AML-193 (cell line): ENCODE results near the gene STAMBP.
"Not testable (repeated sequence)": the region's sequence is repeated elsewhere in the genome, so short reads cannot be mapped to it uniquely, and the experiment has no call there.

Experiments used
- DNase-seq, 2 experiments: peaks; one replicate each; lab custom pipeline; 2025; lab: John Stamatoyannopoulos, UW

STAMBP gene

GRCh38 chr2:73887596-73888353, 59.0 kb downstream of the STAMBP start:
- DNase-seq, result not testable (repeated sequence)

- DNase-seq, result no peak
Observed at GRCh38 chr2:73888388-73888787, 59.6 kb downstream of the STAMBP start.

DNA sequence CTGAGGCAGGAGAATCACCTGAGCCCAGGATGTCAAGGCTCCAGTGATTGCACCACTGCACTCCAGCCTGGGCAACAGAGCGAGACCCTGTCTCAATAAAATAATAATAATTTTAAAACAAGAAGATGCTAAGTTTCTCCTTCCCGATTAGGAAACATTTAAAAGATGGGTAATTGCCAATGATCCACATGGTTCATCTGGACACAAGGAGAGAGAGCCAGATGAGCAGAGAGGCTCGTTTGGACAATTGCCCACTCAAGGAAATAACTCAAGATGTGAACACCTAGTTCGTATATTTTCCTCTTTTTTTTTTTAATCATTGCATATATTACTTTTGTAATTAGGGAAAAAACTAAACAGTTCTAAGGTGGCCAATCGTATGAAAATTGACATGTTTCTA, 60.4 kb downstream of the STAMBP start:
- DNase-seq, result no peak

- no peak for DNase-seq
Observed at GRCh38 chr2:73890301-73891092, 61.7 kb downstream of the STAMBP start.

- no peak for DNase-seq
Observed at GRCh38 chr2:73891276-73891901, 62.6 kb downstream of the STAMBP start.

DNA sequence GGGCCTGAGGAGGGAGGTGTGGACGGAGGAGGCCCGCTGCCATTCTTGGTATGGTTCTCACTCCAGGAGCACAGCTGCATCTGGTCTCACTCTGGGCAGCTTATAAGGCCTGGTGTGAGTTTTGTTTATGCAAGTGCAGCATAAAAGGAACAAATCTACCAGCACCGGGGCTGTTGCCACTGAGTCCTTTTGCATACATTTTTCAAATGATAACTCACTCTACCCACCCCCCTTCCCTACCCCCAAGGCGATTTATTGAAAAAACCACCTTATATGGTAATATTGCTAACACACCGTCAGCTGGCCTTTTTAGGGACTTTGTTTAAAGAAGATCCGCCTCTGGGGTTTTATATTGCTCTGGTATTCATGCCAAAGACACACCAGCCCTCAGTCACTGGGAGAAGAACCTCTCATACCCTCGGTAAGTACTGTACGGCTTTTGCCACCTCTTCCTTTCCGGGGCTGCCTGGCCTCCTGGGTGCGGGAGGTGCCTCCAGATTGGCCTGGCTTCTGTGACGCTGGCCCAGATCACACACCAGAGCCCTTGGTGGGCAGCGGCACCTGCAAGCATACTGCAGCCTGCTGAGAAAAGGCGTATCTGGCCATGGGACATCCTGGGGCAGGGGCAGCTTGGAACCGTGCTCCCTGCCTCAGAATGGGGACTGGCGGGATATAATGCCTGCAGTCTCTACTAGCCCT, 64.0 kb downstream of the STAMBP start, which contains the start of gene ACTG2:
ACTG2 (plus strand) TSS at position 378 of the 699 bp plus-strand sequence. CDS start 8,304 bp downstream, outside the sequence.
- no peak for DNase-seq

GRCh38 chr2:73893764-73894474, 65.2 kb downstream of the STAMBP start:
- no peak for DNase-seq

DNA sequence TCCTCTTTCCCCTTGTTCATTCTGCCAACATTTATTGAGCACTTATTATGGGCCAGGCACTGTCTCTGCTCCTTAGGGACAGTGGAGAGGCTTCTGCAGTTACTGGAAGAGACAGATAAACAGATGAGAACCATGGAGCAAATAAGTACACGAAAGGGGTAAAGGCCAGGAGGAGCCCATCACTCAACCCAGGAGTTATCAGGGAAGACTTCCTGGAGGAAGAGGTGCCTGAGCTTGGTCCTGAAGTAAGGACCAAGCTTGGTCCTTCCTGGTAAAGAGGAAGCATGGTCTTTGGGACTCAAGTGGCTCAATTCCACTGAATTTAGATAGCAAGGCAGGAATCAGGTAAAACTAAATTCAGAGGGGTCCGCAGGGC, 65.7 kb downstream of the STAMBP start:
- DNase-seq, result no peak

DNA sequence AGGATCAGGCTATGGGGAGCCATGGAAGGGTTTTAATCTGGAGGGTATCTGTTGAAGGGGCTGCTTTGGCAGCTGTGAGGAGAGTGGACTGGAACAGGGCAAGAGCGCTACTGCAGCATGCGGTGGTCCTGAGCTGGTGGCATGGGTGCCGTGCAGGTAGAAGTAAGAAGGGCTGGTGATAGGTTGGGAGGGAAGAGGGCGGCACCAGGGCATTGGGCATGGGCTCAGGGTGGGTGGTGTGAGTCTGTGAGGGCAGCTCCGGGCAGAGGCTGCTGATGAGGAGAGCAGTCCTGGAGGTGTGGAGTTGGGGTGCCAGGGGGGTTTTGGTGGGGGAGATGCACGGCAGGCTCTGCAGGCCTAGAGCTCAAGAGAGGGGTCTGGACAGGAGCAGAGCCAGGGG, 66.1 kb downstream of the STAMBP start:
- DNase-seq, result no peak

DNA sequence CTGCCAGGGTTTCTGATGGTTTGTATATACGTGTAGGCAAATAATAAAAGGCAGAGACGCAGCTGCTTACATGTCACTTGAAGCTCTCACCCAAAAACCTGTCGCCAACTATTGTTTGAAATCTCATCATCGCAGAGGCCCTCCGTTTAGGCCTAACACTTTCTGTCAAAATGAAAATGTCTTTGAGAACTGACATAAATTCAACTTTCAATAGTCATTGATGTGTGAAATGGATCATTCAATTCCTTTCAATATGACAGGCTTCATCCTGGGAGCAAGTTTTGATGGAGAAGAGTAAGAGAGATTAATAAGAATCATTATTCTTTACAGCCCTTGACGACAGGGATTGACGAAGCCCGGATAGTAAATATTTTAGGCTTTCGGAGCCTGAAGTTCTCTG, 66.7 kb downstream of the STAMBP start:
- DNase-seq, result no peak

DNA sequence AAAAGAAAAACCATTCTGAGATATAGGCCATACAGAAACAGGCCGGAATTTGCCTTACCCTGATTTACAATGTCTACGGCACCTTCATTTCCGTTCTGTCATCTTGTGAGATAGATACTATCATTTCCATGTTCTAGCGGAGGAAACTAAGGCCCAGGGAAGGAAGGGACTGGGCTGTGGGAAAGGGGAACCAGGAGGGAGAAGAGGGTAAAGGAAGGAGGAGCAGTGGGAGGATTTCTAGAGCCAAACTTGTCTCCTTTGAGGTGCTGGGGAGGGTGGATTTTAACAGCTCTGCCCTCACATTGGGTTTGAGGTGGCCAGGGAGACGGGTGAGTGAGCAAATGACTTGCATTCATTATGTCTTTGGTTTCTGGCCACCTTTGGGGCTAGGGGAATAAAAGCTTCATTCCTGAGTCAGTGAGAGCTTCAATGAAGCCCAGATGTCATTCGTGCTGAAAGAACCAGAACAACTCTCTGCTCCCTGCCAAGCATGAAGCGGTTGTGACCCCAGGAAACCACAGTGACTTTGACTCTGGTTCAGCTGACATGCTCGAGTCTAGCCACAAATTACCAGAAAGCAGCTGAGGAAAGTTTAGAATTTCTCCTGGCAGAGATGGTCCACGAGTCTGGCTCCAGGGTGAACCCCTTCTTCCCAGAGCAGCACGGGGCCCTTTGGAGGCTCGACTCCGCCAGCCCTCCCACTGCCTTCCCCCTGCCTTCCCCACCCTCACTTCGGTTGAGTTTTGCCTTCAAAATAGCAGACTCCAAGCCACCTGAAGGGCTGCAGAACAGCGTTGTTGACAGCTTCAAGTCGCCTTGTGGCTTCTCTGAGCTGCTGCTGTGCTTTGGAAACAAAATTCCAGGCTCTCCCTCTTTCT, 67.8 kb downstream of the STAMBP start:
- no peak for DNase-seq

DNA sequence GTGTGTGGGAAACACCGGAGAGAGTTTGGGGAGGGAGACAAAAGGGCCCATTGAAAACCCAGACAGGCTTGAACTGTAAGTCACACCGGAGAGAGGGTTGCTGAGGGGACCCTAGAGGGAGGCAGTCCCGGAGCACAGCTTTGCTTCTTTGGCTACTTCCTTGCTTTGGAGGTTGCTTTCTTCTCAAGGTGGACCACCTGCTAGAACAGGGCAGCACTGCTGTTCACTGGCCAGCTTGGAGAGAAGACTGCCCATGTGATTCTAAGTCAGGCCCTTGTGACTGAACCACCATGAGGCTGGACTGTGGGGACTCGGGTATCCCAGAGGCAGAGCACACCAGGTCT, 68.5 kb downstream of the STAMBP start:
- DNase-seq, result no peak

- DNase-seq, result no peak
Observed at GRCh38 chr2:73897934-73898333, 69.2 kb downstream of the STAMBP start.

DNA sequence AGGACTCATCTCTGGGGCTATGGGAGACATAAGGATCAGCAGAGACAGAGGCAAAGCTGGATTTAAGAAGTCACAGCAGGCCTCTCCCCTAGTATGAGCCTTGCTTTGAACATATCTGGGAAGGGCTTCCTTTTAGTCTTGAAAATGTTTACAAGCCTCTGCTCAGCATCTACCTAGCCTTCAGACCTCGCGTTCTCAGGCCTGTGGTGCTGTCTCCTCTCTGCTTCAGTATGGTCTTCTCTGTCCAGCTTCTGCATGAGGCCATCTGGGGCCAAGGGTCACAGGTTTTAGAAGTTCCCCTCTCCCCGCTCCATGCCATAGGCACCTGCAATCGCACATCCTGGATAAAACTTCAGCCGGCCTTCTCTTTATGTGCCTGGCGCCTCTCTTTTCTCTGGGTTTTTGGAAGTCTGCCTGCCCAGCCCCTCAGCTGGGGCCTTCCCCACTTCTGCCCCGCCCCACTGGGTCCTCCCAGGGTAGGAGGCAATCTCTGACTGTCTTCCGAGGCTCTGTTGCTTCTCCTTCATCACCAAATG, 71.1 kb downstream of the STAMBP start:
- no peak for DNase-seq

DNA sequence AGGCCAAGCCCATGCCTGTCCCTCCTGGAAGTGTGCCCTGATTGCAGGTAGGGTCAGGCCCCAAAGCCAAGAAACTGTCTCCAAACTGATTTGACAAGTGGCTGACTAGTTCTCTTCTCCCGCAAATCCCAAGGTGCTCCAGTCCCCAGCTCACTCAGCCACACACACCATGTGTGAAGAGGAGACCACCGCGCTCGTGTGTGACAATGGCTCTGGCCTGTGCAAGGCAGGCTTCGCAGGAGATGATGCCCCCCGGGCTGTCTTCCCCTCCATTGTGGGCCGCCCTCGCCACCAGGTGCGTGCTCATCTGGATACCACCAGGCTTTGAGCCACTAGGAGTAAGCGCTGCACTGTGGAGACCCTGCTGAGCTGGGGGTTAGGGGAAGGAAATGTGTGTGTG, 72.4 kb downstream of the STAMBP start:
- no peak for DNase-seq

- no peak for DNase-seq
Observed at GRCh38 chr2:73902284-73902683, 73.5 kb downstream of the STAMBP start.

GRCh38 chr2:73903313-73903712, 74.6 kb downstream of the STAMBP start:
- no peak for DNase-seq

GRCh38 chr2:73903949-73904613, 75.3 kb downstream of the STAMBP start:
- not testable (repeated sequence) for DNase-seq

GRCh38 chr2:73904952-73905351, 76.2 kb downstream of the STAMBP start:
- no peak for DNase-seq
